HL-60 (cell line): Measurements from ENCODE around the gene LMBR1L.

Experiments
- CTCF ChIP-seq: IDR thresholded peaks from one replicate; pipeline ENCODE4 v1.5.1; 2011; ENCODE audit warnings: low read length, control low read depth, inconsistent platforms; ENCODE audit not compliant: insufficient read depth
- GABPA ChIP-seq: IDR thresholded peaks from 2 replicates; pipeline ENCODE4 v1.6.1; 2012; ENCODE audit warnings: low read depth
- POLR2AphosphoS5 ChIP-seq: IDR thresholded peaks from 2 replicates; pipeline ENCODE4 v1.6.1; 2012; ENCODE audit warnings: low read depth
- REST ChIP-seq: IDR thresholded peaks from 2 replicates; pipeline ENCODE4 v1.6.1; 2012; ENCODE audit warnings: low read depth; ENCODE audit not compliant: insufficient replicate concordance

- TF ChIP-seq CTCF (no peak), REST (no peak), POLR2AphosphoS5 (no peak), GABPA (no peak)
Observed at GRCh38 chr12:49050507-49051372, 59.9 kb downstream of the LMBR1L start.
